Testis (tissue), 2 donors: ENCODE results near the gene TTLL12.

Source experiments
- CTCF ChIP-seq, 3 experiments: fragments of 450-650 bp in 2 of 3; fragments of 200-600 bp in 1 of 3; sonication (generic) in 1 of 3; IDR thresholded peaks; one replicate each; pipeline ENCODE4 v1.5.1; 2016 to 2019; ENCODE audit warnings: antibody characterized with exemption in 3 of 3, mild to moderate bottlenecking in 2 of 3, moderate library complexity in 1 of 3
- POLR2A ChIP-seq: fragments of 450-650 bp; IDR thresholded peaks from one replicate; pipeline ENCODE4 v1.6.1; 2017; ENCODE audit warnings: antibody characterized with exemption, mild to moderate bottlenecking, moderate library complexity

GRCh38 chr22:43142880-43143562, 43.9 kb downstream of the TTLL12 start, which contains the start of gene MCAT:
- TF ChIP-seq CTCF (IDR thresholded peaks at IDR 0.05) (no peak), POLR2A (no peak)
